HG03442 (cell line): ENCODE results near the gene TBX15.

Experiments
- ATAC-seq: cut with Tn5 transposase; IDR thresholded peaks from one replicate; pipeline ENCODE4 v1.9.1; 2021; ENCODE audit warnings: mild to moderate bottlenecking, moderate library complexity; ENCODE audit not compliant: unreplicated experiment

TBX15 gene

GRCh38 chr1:118899340-118899739 lies 88.8 kb downstream of the TBX15 start:
- no peak for ATAC-seq

- ATAC-seq, result no peak
Measured at GRCh38 chr1:118898712-118899111, 89.4 kb downstream of the TBX15 start.

GRCh38 chr1:118896416-118896815 lies 91.7 kb downstream of the TBX15 start:
- ATAC-seq, result no peak

- ATAC-seq, result no peak
Measured at GRCh38 chr1:118894836-118895235, 93.3 kb downstream of the TBX15 start.

- no peak for ATAC-seq
Measured at GRCh38 chr1:118890851-118891384, 97.2 kb downstream of the TBX15 start.

GRCh38 chr1:118884946-118885345 lies 103.2 kb downstream of the TBX15 start:
- ATAC-seq, result no peak

GRCh38 chr1:118881751-118882150 lies 106.4 kb downstream of the TBX15 start:
- no peak for ATAC-seq

- no peak for ATAC-seq
Measured at GRCh38 chr1:118878661-118879060, 109.5 kb downstream of the TBX15 start.

- ATAC-seq, result no peak
Measured at GRCh38 chr1:118877668-118878396, 110.3 kb downstream of the TBX15 start.

- no peak for ATAC-seq
Measured at GRCh38 chr1:118871582-118872171, 116.5 kb downstream of the TBX15 start.

GRCh38 chr1:118868387-118868786 lies 119.8 kb downstream of the TBX15 start:
- ATAC-seq, result no peak

- ATAC-seq, result no peak
Measured at GRCh38 chr1:118866330-118866729, 121.8 kb downstream of the TBX15 start.

- no peak for ATAC-seq
Measured at GRCh38 chr1:118863688-118864087, 124.5 kb downstream of the TBX15 start.

GRCh38 chr1:118862755-118863154 lies 125.4 kb downstream of the TBX15 start:
- ATAC-seq, result peak; percentile 47

GRCh38 chr1:118861216-118861615 lies 126.9 kb downstream of the TBX15 start:
- ATAC-seq, result no peak

GRCh38 chr1:118859999-118860398 lies 128.1 kb downstream of the TBX15 start:
- no peak for ATAC-seq

GRCh38 chr1:118846443-118846842 lies 141.7 kb downstream of the TBX15 start:
- ATAC-seq, result no peak

GRCh38 chr1:118842452-118843201 lies 145.5 kb downstream of the TBX15 start:
- ATAC-seq, result no peak

GRCh38 chr1:118841521-118841920 lies 146.6 kb downstream of the TBX15 start:
- no peak for ATAC-seq
